Measurements from ENCODE around the gene TSPAN14. TPM values are rescaled to one million over a fixed set of nuclear protein-coding genes. Genes with fewer than 3 reads are reported as not detected.
A peak's percentile ranks its signal among the peaks of the same experiment; 100 is the strongest.

The TSPAN14 gene
- total RNA-seq, 1 experiment from 2014 or later = 46.8 TPM

- H2BK5ac ChIP-seq (ENCODE audit: insufficient read length, low read length) = no peak overlapping the region
- H4K8ac ChIP-seq (replicated peaks; ENCODE audit: insufficient read length, low read depth, low read length) = no peak overlapping the region
- H4K20me1 ChIP-seq (ENCODE audit: control insufficient read depth, insufficient read depth, insufficient read length) = no peaks in the 10 kb centered on the region
- H3K4me2 ChIP-seq (ENCODE audit: insufficient read depth, insufficient read length, low read length) = no peak overlapping the region
- no peak for TF ChIP-seq CTCF (conservative IDR thresholded peaks at IDR 0.05)
- no peak overlapping the region for H2BK120ac ChIP-seq (ENCODE audit: low read depth, low read length, poor library complexity, severe bottlenecking)
- H2BK15ac ChIP-seq (ENCODE audit: low read depth, low read length) = no peak overlapping the region
- no peak for DNase-seq
- H3K23ac ChIP-seq (ENCODE audit: insufficient read length, low read depth, low read length) = no peak overlapping the region
- no peak overlapping the region for H2AFZ ChIP-seq (ENCODE audit: low read length)
- H4K5ac ChIP-seq (ENCODE audit: insufficient read length, low read depth, low read length) = no peak overlapping the region
- no peak overlapping the region for H2AK5ac ChIP-seq (ENCODE audit: insufficient read length, low read length)
- H3K9ac ChIP-seq (ENCODE audit: extremely low read depth, insufficient read length, low read length) = no peak overlapping the region
- no CpG with 5 or more reads among the region's 6 CpGs for WGBS (ENCODE audit: extremely low coverage, insufficient read length, low lambda C conversion rate)
- H3K9me3 ChIP-seq (ENCODE audit: control insufficient read depth, low read depth, low read length) = no peaks in the 10 kb centered on the region
- no peak overlapping the region for H3T11ph ChIP-seq (ENCODE audit: low read length)
- no peaks in the 10 kb centered on the region for H3K23me2 ChIP-seq (ENCODE audit: insufficient read length, low read depth, low read length, poor library complexity, severe bottlenecking)
- no peaks in the 10 kb centered on the region for H3K27me3 ChIP-seq (ENCODE audit: insufficient read depth, low read length)
- no peak overlapping the region for H3K4ac ChIP-seq (ENCODE audit: low read depth, low read length)
- no peak overlapping the region for H3K18ac ChIP-seq (ENCODE audit: insufficient read length, low read depth, low read length)
- no peaks in the 10 kb centered on the region for H3K79me1 ChIP-seq (ENCODE audit: insufficient read depth, low read depth, low read length, poor library complexity, severe bottlenecking)
- no peak overlapping the region for H2BK20ac ChIP-seq (ENCODE audit: low read depth, low read length, poor library complexity, severe bottlenecking)
- H3K27ac Mint-ChIP-seq = peak overlapping the region in 2 of 3 experiments; percentile 7 to 33; a peak in 1 of 7 replicates
- H3K14ac ChIP-seq (ENCODE audit: insufficient read depth, low read length) = no peak overlapping the region
- H3K4me1 ChIP-seq (ENCODE audit: insufficient read depth, low read length) = peaks cover 2% of the 10 kb centered on the region; the same call in 1 of the 2 replicates
- no peak overlapping the region for H2BK12ac ChIP-seq (ENCODE audit: insufficient read length, low read depth, low read length)
- H3K79me2 ChIP-seq (ENCODE audit: insufficient read depth, low read length) = no peaks in the 10 kb centered on the region
- no peak overlapping the region for H3K4me3 Mint-ChIP-seq
- no peaks in the 10 kb centered on the region for H3K9me3 Mint-ChIP-seq
- no peaks in the 10 kb centered on the region for H3K27me3 Mint-ChIP-seq (ENCODE audit: low read depth)
- peaks cover 36 to 87% (median 58%) of the 10 kb centered on the region in 3 experiments; a peak in 6 of 7 replicates for H3K36me3 Mint-ChIP-seq (ENCODE audit: insufficient read depth in 1 of 3, low read depth in 3 of 3)
- H3K4me1 Mint-ChIP-seq = peaks cover 10 to 12% of the 10 kb centered on the region in 2 experiments
- no peak overlapping the region for H3K27ac ChIP-seq (ENCODE audit: insufficient read length, low read depth, low read length)
- no peak overlapping the region for H3K56ac ChIP-seq (ENCODE audit: insufficient read length, low read depth, low read length)
- no peak overlapping the region for H4K91ac ChIP-seq (ENCODE audit: insufficient read length, low read depth, low read length)
Observed at GRCh38 chr10:80516506-80517075, 62.5 kb downstream of the TSPAN14 start.
